DND-41 (cell line): ENCODE measurements around the gene PEPD.

ENCODE experiments used
- ATAC-seq: fragments of 200-7000 bp; cut with Tn5 transposase; 3 replicates; pipeline ENCODE4 v1.9.1; 2021; ENCODE audit warnings: low read depth; ENCODE audit not compliant: insufficient read depth
- DNase-seq: peaks from one replicate; pipeline ENCODE4 v3.0.0-alpha.2; 2020
- H2AFZ ChIP-seq: 2 replicates; pipeline ENCODE4 v1.6.0; 2012; ENCODE audit warnings: low read depth, low read length
- H3K27ac ChIP-seq: 2 replicates; pipeline ENCODE4 v1.5.1; 2012; ENCODE audit warnings: low read length, inconsistent platforms
- H3K27me3 ChIP-seq: fragments of 200-600 bp; sonication (generic); 2 replicates; pipeline ENCODE4 v1.6.0; 2012; ENCODE audit warnings: low read length, mild to moderate bottlenecking, inconsistent platforms; ENCODE audit not compliant: insufficient read depth, poor library complexity
- H3K36me3 ChIP-seq: 2 replicates; pipeline ENCODE4 v1.5.1; 2012; ENCODE audit warnings: low read length, inconsistent platforms; ENCODE audit not compliant: insufficient read depth
- H3K4me1 ChIP-seq: 2 replicates; pipeline ENCODE4 v1.5.1; 2012; ENCODE audit warnings: mild to moderate bottlenecking, low read length; ENCODE audit not compliant: insufficient read depth
- H3K4me2 ChIP-seq: 2 replicates; pipeline ENCODE4 v1.6.0; 2012; ENCODE audit warnings: mild to moderate bottlenecking, moderate library complexity, low read length, inconsistent platforms; ENCODE audit not compliant: insufficient read depth
- H3K4me3 ChIP-seq, 2 experiments: fragments of 200-600 bp in 1 of 2; shearing (Covaris generic) in 1 of 2; 2 replicates each; pipeline ENCODE4 v1.5.1; 2012 to 2016; ENCODE audit warnings: inconsistent platforms in 2 of 2, low read length in 2 of 2, mild to moderate bottlenecking in 2 of 2, low read depth in 1 of 2, moderate library complexity in 1 of 2
- H3K79me2 ChIP-seq: 2 replicates; pipeline ENCODE4 v1.6.0; 2012; ENCODE audit warnings: low read length, inconsistent platforms; ENCODE audit not compliant: insufficient read depth
- H3K9ac ChIP-seq: 2 replicates; pipeline ENCODE4 v1.6.0; 2012; ENCODE audit warnings: low read depth, mild to moderate bottlenecking, inconsistent platforms, low read length, moderate library complexity
- H3K9me3 ChIP-seq: 2 replicates; pipeline ENCODE4 v1.5.1; 2012; ENCODE audit warnings: low read length, moderate library complexity, mild to moderate bottlenecking, inconsistent platforms; ENCODE audit not compliant: insufficient read depth, severe bottlenecking
- H4K20me1 ChIP-seq: 2 replicates; pipeline ENCODE4 v1.6.0; 2012; ENCODE audit warnings: low read length; ENCODE audit not compliant: insufficient read depth
- EZH2 ChIP-seq: IDR thresholded peaks from 3 replicates; pipeline ENCODE4 v1.6.1; 2012; ENCODE audit warnings: borderline replicate concordance, low read depth, mild to moderate bottlenecking, moderate library complexity, low read length, inconsistent platforms; ENCODE audit not compliant: severe bottlenecking
- TF ChIP-seq, protein P1 (sequence below): IDR thresholded peaks from 2 replicates; pipeline ENCODE4 v1.5.1; 2012; ENCODE audit warnings: borderline replicate concordance, low read length, moderate library complexity, mild to moderate bottlenecking; ENCODE audit not compliant: poor library complexity, severe bottlenecking; ENCODE audit errors: extremely low read depth

The PEPD gene

GRCh38 chr19:33437393-33437820 is 84.2 kb downstream of the PEPD start:
- H3K27ac ChIP-seq = no peak overlapping the region
- no peak overlapping the region for H3K9ac ChIP-seq
- ATAC-seq = no peak
- H3K27me3 ChIP-seq = no peaks in the 10 kb centered on the region
- no peak for DNase-seq
- no peak overlapping the region for H3K4me2 ChIP-seq
- TF ChIP-seq EZH2 = no peak
- TF ChIP-seq, protein P1, sequence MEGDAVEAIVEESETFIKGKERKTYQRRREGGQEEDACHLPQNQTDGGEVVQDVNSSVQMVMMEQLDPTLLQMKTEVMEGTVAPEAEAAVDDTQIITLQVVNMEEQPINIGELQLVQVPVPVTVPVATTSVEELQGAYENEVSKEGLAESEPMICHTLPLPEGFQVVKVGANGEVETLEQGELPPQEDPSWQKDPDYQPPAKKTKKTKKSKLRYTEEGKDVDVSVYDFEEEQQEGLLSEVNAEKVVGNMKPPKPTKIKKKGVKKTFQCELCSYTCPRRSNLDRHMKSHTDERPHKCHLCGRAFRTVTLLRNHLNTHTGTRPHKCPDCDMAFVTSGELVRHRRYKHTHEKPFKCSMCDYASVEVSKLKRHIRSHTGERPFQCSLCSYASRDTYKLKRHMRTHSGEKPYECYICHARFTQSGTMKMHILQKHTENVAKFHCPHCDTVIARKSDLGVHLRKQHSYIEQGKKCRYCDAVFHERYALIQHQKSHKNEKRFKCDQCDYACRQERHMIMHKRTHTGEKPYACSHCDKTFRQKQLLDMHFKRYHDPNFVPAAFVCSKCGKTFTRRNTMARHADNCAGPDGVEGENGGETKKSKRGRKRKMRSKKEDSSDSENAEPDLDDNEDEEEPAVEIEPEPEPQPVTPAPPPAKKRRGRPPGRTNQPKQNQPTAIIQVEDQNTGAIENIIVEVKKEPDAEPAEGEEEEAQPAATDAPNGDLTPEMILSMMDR = no peak
- H4K20me1 ChIP-seq = peaks cover 6% of the 10 kb centered on the region
- no peaks in the 10 kb centered on the region for H3K36me3 ChIP-seq
- no peak overlapping the region for H3K4me3 ChIP-seq
- no peaks in the 10 kb centered on the region for H3K4me1 ChIP-seq
- H2AFZ ChIP-seq = no peak overlapping the region
- H3K79me2 ChIP-seq = no peaks in the 10 kb centered on the region
- no peaks in the 10 kb centered on the region for H3K9me3 ChIP-seq

- no peak for DNase-seq
- no peaks in the 10 kb centered on the region for H3K9me3 ChIP-seq
- no peaks in the 10 kb centered on the region for H3K27me3 ChIP-seq
- peaks cover 6% of the 10 kb centered on the region for H4K20me1 ChIP-seq
- no peak for TF ChIP-seq EZH2
- TF ChIP-seq, protein P1 = no peak
- no peak for ATAC-seq
- H3K4me3 ChIP-seq = no peak overlapping the region
- no peaks in the 10 kb centered on the region for H3K4me1 ChIP-seq
- no peaks in the 10 kb centered on the region for H3K79me2 ChIP-seq
- no peaks in the 10 kb centered on the region for H3K36me3 ChIP-seq
- no peak overlapping the region for H2AFZ ChIP-seq
- no peak overlapping the region for H3K27ac ChIP-seq
- no peak overlapping the region for H3K9ac ChIP-seq
- H3K4me2 ChIP-seq = no peak overlapping the region
Observed at GRCh38 chr19:33436360-33437345, 84.9 kb downstream of the PEPD start.

GRCh38 chr19:33435706-33436359 is 85.8 kb downstream of the PEPD start:
- TF ChIP-seq EZH2 = no peak
- TF ChIP-seq, protein P1 = no peak
- DNase-seq (no peak), ATAC-seq (no peak)
- H3K4me2 ChIP-seq = no peak overlapping the region
- no peak overlapping the region for H3K9ac ChIP-seq
- no peaks in the 10 kb centered on the region for H3K4me1 ChIP-seq
- H3K79me2 ChIP-seq = no peaks in the 10 kb centered on the region
- peaks cover 6% of the 10 kb centered on the region for H4K20me1 ChIP-seq
- H3K4me3 ChIP-seq = no peak overlapping the region
- no peaks in the 10 kb centered on the region for H3K36me3 ChIP-seq
- no peaks in the 10 kb centered on the region for H3K27me3 ChIP-seq
- no peak overlapping the region for H3K27ac ChIP-seq
- H3K9me3 ChIP-seq = no peaks in the 10 kb centered on the region
- no peak overlapping the region for H2AFZ ChIP-seq
